ENCODE data around the gene TIMP1. TPM values are rescaled to one million over a fixed set of nuclear protein-coding genes. Genes with fewer than 3 reads are reported as not detected.
"Not testable (repeated sequence)": the region's sequence is repeated elsewhere in the genome, so short reads cannot be mapped to it uniquely, and the experiment has no call there.

TIMP1 gene
- total and polyA plus RNA-seq, 4 donors, result 775 to 3,088 (median 1,544) TPM

GRCh38 chrX:47587906-47588735 is 5.9 kb downstream of the TIMP1 start:
- WGBS, 2 donors, result 75 to 82% methylated on average over 16 of the region's 16 CpGs
- Histone ChIP-seq H3K9me3 (ENCODE audit: control insufficient read depth, low read length) (no peaks in the 10 kb centered on the region), H3K36me3 (ENCODE audit: control insufficient read depth in 1 of 2, insufficient read depth in 2 of 2, low read length in 1 of 2) (no peaks in the 10 kb centered on the region), H3K27ac (ENCODE audit: low read depth in 1 of 2, low read length in 2 of 2) (no peak overlapping the region), H3K27me3 (ENCODE audit: control insufficient read depth in 1 of 2, insufficient read depth in 2 of 2, low read length in 1 of 2) (no peaks in the 10 kb centered on the region), H3K4me1 (ENCODE audit: control insufficient read depth in 1 of 2, insufficient read depth in 2 of 2, low read length in 2 of 2) (no peaks in the 10 kb centered on the region), H3K4me3 (ENCODE audit: low read length in 2 of 2) (no peak overlapping the region)
- intact Hi-C loops (cut with DNase I), result loop anchor here in 1 of 2 donors (10.0 kb wide), 1 partner anchor 57 kb away; no protein-coding TSS in a partner anchor
- ATAC-seq (ENCODE audit: low FRiP score) (no peak), DNase-seq (no peak)

GRCh38 chrX:47590984-47591383 is 8.7 kb downstream of the TIMP1 start:
- Histone ChIP-seq H3K4me1 (ENCODE audit: control insufficient read depth in 1 of 2, insufficient read depth in 2 of 2, low read length in 2 of 2) (peaks cover 0 to 3% of the 10 kb centered on the region in 2 donors), H3K27ac (ENCODE audit: low read depth in 1 of 2, low read length in 2 of 2) (no peak overlapping the region), H3K27me3 (ENCODE audit: control insufficient read depth in 1 of 2, insufficient read depth in 2 of 2, low read length in 1 of 2) (no peaks in the 10 kb centered on the region), H3K9me3 (ENCODE audit: control insufficient read depth, low read length) (no peaks in the 10 kb centered on the region), H3K36me3 (ENCODE audit: control insufficient read depth in 1 of 2, insufficient read depth in 2 of 2, low read length in 1 of 2) (no peaks in the 10 kb centered on the region), H3K4me3 (ENCODE audit: low read length in 2 of 2) (no peak overlapping the region)
- 84 to 85% methylated on average over 5 of the region's 5 CpGs for WGBS, 2 donors
- intact Hi-C loops (cut with DNase I), result no loop called here
- ATAC-seq (ENCODE audit: low FRiP score), result no peak
- no peak for DNase-seq

- Histone ChIP-seq H3K9me3 (ENCODE audit: control insufficient read depth, low read length) (no peaks in the 10 kb centered on the region), H3K36me3 (ENCODE audit: control insufficient read depth in 1 of 2, insufficient read depth in 2 of 2, low read length in 1 of 2) (no peaks in the 10 kb centered on the region), H3K27ac (ENCODE audit: low read depth in 1 of 2, low read length in 2 of 2) (no peak overlapping the region), H3K27me3 (ENCODE audit: control insufficient read depth in 1 of 2, insufficient read depth in 2 of 2, low read length in 1 of 2) (no peaks in the 10 kb centered on the region), H3K4me1 (ENCODE audit: control insufficient read depth in 1 of 2, insufficient read depth in 2 of 2, low read length in 2 of 2) (peaks cover 0 to 3% of the 10 kb centered on the region in 2 donors), H3K4me3 (ENCODE audit: low read length in 2 of 2) (no peak overlapping the region)
- DNase-seq (no peak), ATAC-seq (ENCODE audit: low FRiP score) (no peak)
- intact Hi-C loops (cut with DNase I), result no loop called here
- WGBS, 2 donors, result 66 to 86% methylated on average over 4 of the region's 4 CpGs
These were observed 11.3 kb downstream of the TIMP1 start for GRCh38 chrX:47593522-47593921.

GRCh38 chrX:47595716-47596251 is 13.5 kb downstream of the TIMP1 start:
- Histone ChIP-seq H3K4me1 (ENCODE audit: control insufficient read depth in 1 of 2, insufficient read depth in 2 of 2, low read length in 2 of 2) (peaks cover 0 to 3% of the 10 kb centered on the region in 2 donors), H3K4me3 (ENCODE audit: low read length in 2 of 2) (no peak overlapping the region), H3K27ac (ENCODE audit: low read depth in 1 of 2, low read length in 2 of 2) (no peak overlapping the region), H3K27me3 (ENCODE audit: control insufficient read depth in 1 of 2, insufficient read depth in 2 of 2, low read length in 1 of 2) (no peaks in the 10 kb centered on the region), H3K9me3 (ENCODE audit: control insufficient read depth, low read length) (no peaks in the 10 kb centered on the region), H3K36me3 (ENCODE audit: control insufficient read depth in 1 of 2, insufficient read depth in 2 of 2, low read length in 1 of 2) (no peaks in the 10 kb centered on the region)
- ATAC-seq (ENCODE audit: low FRiP score) (peak; percentile 62), DNase-seq (no peak)
- 2 to 33% methylated on average over 1 of the region's 1 CpG for WGBS, 2 donors
- intact Hi-C loops (cut with DNase I), result no loop called here

- H3K4me3 ChIP-seq (ENCODE audit: low read length in 2 of 2), result no peak overlapping the region
- H3K36me3 ChIP-seq (ENCODE audit: control insufficient read depth in 1 of 2, insufficient read depth in 2 of 2, low read length in 1 of 2), result no peaks in the 10 kb centered on the region
- no peak overlapping the region for H3K27ac ChIP-seq (ENCODE audit: low read depth in 1 of 2, low read length in 2 of 2)
- H3K4me1 ChIP-seq (ENCODE audit: control insufficient read depth in 1 of 2, insufficient read depth in 2 of 2, low read length in 2 of 2), result peaks cover 0 to 3% of the 10 kb centered on the region in 2 donors
- WGBS, 2 donors, result 80 to 81% methylated on average over 2 of the region's 2 CpGs
- no peaks in the 10 kb centered on the region for H3K27me3 ChIP-seq (ENCODE audit: control insufficient read depth in 1 of 2, insufficient read depth in 2 of 2, low read length in 1 of 2)
- H3K9me3 ChIP-seq (ENCODE audit: control insufficient read depth, low read length), result no peaks in the 10 kb centered on the region
- ATAC-seq (ENCODE audit: low FRiP score) (no peak), DNase-seq (no peak)
- intact Hi-C loops (cut with DNase I), result no loop called here
These were observed 14.0 kb downstream of the TIMP1 start for GRCh38 chrX:47596256-47596655.

- Histone ChIP-seq H3K9me3 (ENCODE audit: control insufficient read depth, low read length) (no peaks in the 10 kb centered on the region), H3K36me3 (ENCODE audit: control insufficient read depth in 1 of 2, insufficient read depth in 2 of 2, low read length in 1 of 2) (no peaks in the 10 kb centered on the region), H3K27me3 (ENCODE audit: control insufficient read depth in 1 of 2, insufficient read depth in 2 of 2, low read length in 1 of 2) (no peaks in the 10 kb centered on the region), H3K4me1 (ENCODE audit: control insufficient read depth in 1 of 2, insufficient read depth in 2 of 2, low read length in 2 of 2) (peaks cover 0 to 3% of the 10 kb centered on the region in 2 donors), H3K27ac (ENCODE audit: low read depth in 1 of 2, low read length in 2 of 2) (no peak overlapping the region), H3K4me3 (ENCODE audit: low read length in 2 of 2) (no peak overlapping the region)
- ATAC-seq (ENCODE audit: low FRiP score) (no peak), DNase-seq (no peak)
- intact Hi-C loops (cut with DNase I), result no loop called here
- 82 to 91% methylated on average over 3 of the region's 3 CpGs for WGBS, 2 donors
These were observed 15.0 kb downstream of the TIMP1 start for GRCh38 chrX:47597222-47597621.

- WGBS, 2 donors, result 94 to 97% methylated on average over 4 of the region's 4 CpGs
- DNase-seq; H3K27ac ChIP-seq (ENCODE audit: low read depth in 1 of 2, low read length in 2 of 2); ATAC-seq (ENCODE audit: low FRiP score); H3K27me3 ChIP-seq (ENCODE audit: control insufficient read depth in 1 of 2, insufficient read depth in 2 of 2, low read length in 1 of 2); intact Hi-C loops (cut with DNase I); H3K9me3 ChIP-seq (ENCODE audit: control insufficient read depth, low read length); H3K36me3 ChIP-seq (ENCODE audit: control insufficient read depth in 1 of 2, insufficient read depth in 2 of 2, low read length in 1 of 2); H3K4me3 ChIP-seq (ENCODE audit: low read length in 2 of 2); H3K4me1 ChIP-seq (ENCODE audit: control insufficient read depth in 1 of 2, insufficient read depth in 2 of 2, low read length in 2 of 2): not testable (repeated sequence)
These were observed 20.9 kb downstream of the TIMP1 start for GRCh38 chrX:47603125-47603524.

GRCh38 chrX:47605024-47605423 is 22.8 kb downstream of the TIMP1 start:
- no peak overlapping the region for H3K27ac ChIP-seq (ENCODE audit: low read depth in 1 of 2, low read length in 2 of 2)
- 61 to 65% methylated on average over 9 of the region's 9 CpGs for WGBS, 2 donors

GRCh38 chrX:47607091-47607490 is 24.9 kb downstream of the TIMP1 start:
- DNase-seq (no peak), ATAC-seq (ENCODE audit: low FRiP score) (no peak)
- no peak overlapping the region for H3K4me3 ChIP-seq (ENCODE audit: low read length in 2 of 2)
- H3K9me3 ChIP-seq (ENCODE audit: control insufficient read depth, low read length), result no peaks in the 10 kb centered on the region
- intact Hi-C loops (cut with DNase I), result no loop called here
- no peak overlapping the region for H3K27ac ChIP-seq (ENCODE audit: low read depth in 1 of 2, low read length in 2 of 2)
- H3K4me1 ChIP-seq (ENCODE audit: control insufficient read depth in 1 of 2, insufficient read depth in 2 of 2, low read length in 2 of 2), result no peaks in the 10 kb centered on the region
- H3K36me3 ChIP-seq (ENCODE audit: control insufficient read depth in 1 of 2, insufficient read depth in 2 of 2, low read length in 1 of 2), result no peaks in the 10 kb centered on the region
- H3K27me3 ChIP-seq (ENCODE audit: control insufficient read depth in 1 of 2, insufficient read depth in 2 of 2, low read length in 1 of 2), result no peaks in the 10 kb centered on the region

More at GRCh38 chrX:47605024-47605423, 22.8 kb downstream of the TIMP1 start:
- intact Hi-C loops (cut with DNase I), result no loop called here
- DNase-seq (no peak), ATAC-seq (ENCODE audit: low FRiP score) (no peak)
- Histone ChIP-seq H3K27me3 (ENCODE audit: control insufficient read depth in 1 of 2, insufficient read depth in 2 of 2, low read length in 1 of 2) (no peaks in the 10 kb centered on the region), H3K4me1 (ENCODE audit: control insufficient read depth in 1 of 2, insufficient read depth in 2 of 2, low read length in 2 of 2) (no peaks in the 10 kb centered on the region), H3K9me3 (ENCODE audit: control insufficient read depth, low read length) (no peaks in the 10 kb centered on the region), H3K36me3 (ENCODE audit: control insufficient read depth in 1 of 2, insufficient read depth in 2 of 2, low read length in 1 of 2) (no peaks in the 10 kb centered on the region), H3K4me3 (ENCODE audit: low read length in 2 of 2) (no peak overlapping the region)

All from aorta (tissue), 5 donors.